LNCaP clone FGC (cell line): ENCODE results near the gene CNNM3.

Source experiments
- DNase-seq: peaks from one replicate; pipeline ENCODE4 v3.0.0-alpha.2; 2011; ENCODE audit warnings: low read depth
- H3K4me3 ChIP-seq: 2 replicates; pipeline ENCODE4 v1.5.1; 2011; ENCODE audit warnings: mild to moderate bottlenecking, low read depth, low read length, control low read depth
- TF ChIP-seq, protein P1 (sequence below): IDR thresholded peaks from 2 replicates; pipeline ENCODE4 v1.5.1; 2012; ENCODE audit warnings: mild to moderate bottlenecking; ENCODE audit not compliant: control insufficient read depth, insufficient read depth; ENCODE audit errors: extremely low read depth

CNNM3 gene

DNA sequence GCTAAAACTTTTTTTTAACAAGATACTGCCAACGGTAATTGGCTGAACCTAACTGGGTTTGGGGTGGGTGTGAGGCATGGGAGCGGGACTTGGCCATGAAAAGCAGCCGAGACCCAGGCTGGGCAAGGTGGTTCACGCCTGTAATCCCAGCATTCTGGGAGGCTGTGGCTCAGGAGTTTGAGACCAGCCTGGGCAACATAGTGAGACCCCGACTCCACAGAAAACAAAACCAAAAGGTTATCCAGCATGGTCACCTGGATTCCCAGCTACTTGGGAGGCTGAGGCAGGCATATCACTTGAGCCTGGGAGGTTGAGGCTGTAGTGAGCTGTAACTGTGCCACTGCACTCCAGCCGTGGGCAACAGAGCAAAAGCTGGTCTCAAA is 64.8 kb downstream of the CNNM3 start:
- TF ChIP-seq, protein P1, sequence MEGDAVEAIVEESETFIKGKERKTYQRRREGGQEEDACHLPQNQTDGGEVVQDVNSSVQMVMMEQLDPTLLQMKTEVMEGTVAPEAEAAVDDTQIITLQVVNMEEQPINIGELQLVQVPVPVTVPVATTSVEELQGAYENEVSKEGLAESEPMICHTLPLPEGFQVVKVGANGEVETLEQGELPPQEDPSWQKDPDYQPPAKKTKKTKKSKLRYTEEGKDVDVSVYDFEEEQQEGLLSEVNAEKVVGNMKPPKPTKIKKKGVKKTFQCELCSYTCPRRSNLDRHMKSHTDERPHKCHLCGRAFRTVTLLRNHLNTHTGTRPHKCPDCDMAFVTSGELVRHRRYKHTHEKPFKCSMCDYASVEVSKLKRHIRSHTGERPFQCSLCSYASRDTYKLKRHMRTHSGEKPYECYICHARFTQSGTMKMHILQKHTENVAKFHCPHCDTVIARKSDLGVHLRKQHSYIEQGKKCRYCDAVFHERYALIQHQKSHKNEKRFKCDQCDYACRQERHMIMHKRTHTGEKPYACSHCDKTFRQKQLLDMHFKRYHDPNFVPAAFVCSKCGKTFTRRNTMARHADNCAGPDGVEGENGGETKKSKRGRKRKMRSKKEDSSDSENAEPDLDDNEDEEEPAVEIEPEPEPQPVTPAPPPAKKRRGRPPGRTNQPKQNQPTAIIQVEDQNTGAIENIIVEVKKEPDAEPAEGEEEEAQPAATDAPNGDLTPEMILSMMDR = no peak
- no peak for DNase-seq
- H3K4me3 ChIP-seq = no peak overlapping the region

DNA sequence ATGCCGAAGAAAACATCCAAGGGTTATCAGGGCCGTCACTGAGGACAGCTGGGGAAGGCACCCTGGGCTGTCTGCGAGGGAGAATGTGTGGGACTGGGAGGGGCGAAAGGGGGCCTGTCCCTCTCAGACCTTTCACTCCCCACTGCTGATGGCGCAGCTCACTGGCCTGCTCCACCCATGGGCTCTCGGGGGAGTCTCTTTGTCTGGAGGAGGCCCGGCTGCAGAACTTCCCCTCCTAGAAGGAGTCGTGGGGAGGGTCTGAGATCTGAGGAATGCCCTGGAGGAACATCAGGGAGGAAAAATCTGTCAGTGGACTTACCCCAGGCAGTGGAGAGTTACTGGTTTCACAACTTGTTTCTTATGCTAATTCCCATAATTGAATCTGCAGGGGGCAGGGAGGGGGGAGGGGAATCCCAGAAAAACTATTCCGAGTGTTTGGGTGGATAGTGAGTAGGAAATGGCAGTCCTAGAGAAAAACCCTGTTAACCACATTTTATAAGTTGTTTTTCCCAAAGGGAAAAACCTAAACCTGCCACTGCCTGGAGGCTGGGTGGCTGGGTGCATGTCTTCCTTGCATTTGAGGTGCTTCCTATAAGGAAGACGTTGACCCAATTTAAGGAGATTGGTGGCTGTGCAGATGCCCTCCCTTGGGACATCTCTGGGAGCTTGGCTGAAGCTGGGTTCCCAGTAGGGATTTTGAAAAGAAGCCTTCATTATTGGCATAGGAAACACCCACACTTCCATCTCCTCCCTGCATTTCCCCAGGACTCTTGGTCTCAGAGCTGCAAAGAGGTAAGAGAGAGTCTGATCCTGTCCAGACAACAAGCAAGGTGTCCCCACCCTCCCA is 65.5 kb downstream of the CNNM3 start:
- no peak for DNase-seq
- TF ChIP-seq, protein P1 = no peak
- H3K4me3 ChIP-seq = no peak overlapping the region

DNA sequence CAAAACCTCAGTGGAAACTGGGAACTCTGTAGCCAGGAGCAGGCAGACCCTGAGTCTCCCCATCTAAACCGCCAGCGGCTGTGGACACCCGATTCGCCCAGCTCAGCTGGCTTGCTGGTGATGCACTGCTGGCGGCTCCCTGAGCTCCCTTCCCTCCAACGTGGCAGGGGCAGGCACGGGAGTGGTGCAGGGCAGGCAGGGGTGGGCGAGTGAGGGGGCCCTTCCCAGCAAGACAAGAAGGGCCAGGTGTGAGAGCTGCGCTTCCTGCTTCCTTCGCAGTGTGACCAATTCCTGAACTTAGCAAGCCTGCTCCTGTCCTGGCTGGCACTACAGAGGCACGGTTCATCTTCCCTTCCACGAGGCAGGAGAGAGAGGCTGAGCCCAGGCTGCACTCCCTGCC is 66.2 kb downstream of the CNNM3 start:
- no peak for DNase-seq
- TF ChIP-seq, protein P1 = no peak
- H3K4me3 ChIP-seq = no peak overlapping the region

DNA sequence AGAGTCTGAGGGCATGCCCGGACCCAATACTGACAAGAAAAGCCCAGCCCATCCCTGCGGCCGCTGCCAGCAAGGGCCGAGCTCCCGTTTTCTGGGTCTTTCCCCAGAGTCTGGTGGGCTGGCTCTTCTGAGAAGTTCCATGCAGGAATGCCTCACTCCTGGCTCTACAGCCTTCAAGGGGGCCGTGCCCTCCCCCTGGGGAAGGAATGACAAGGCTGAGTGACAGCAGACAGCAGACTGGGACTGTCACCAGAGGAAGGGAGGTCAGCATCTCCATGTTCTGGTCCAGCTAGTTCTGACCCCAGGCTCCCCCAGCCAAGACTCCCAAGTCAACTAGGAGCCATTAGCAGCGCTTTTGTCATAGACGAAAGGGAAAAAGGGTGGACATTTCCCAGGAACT is 66.8 kb downstream of the CNNM3 start:
- no peak for DNase-seq
- no peak overlapping the region for H3K4me3 ChIP-seq
- TF ChIP-seq, protein P1 = no peak

DNA sequence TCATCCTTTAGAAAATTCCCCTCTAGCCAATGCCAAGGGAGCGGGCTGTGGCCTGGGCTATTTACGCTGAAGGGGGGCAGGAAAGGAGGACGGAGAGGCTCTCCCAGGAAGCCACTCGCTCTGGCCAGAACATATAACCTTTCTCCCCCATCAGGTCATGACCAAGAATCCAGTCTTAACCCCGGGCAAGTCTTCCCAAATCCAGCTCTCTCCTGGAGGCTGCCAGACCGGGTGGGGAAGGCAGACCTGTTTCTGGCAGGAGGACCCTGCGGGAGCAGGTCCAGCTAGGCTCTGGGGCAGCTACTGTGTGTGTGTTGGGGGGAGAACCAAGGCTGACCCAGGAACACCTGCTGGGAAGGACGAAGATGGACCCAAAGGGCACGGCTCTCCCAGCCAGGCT is 67.2 kb downstream of the CNNM3 start:
- TF ChIP-seq, protein P1 = no peak
- H3K4me3 ChIP-seq = no peak overlapping the region
- no peak for DNase-seq
